LoVo (cell line): ENCODE data around the gene AP3B1.

Source experiments
- DNase-seq: peaks from one replicate; pipeline ENCODE4 v3.0.0-alpha.2; 2016; ENCODE audit warnings: low spot score

Gene AP3B1

GRCh38 chr5:78294248-78295034 lies at the start of gene AP3B1:
TSS of gene AP3B1 (minus strand) at chr5:78294698. CDS start at chr5:78294579, 119 bp downstream.
- DNase-seq: peak; percentile 100

- no peak for DNase-seq
These were observed 46.9 kb upstream of the AP3B1 start for GRCh38 chr5:78341440-78341839.

GRCh38 chr5:78339617-78340436 lies 45.3 kb upstream of the AP3B1 start:
- DNase-seq: no peak

- no peak for DNase-seq
These were observed 42.2 kb upstream of the AP3B1 start for GRCh38 chr5:78336698-78337097.

GRCh38 chr5:78335976-78336375 lies 41.5 kb upstream of the AP3B1 start:
- DNase-seq: no peak

- no peak for DNase-seq
These were observed 40.3 kb upstream of the AP3B1 start for GRCh38 chr5:78334811-78335210.

- no peak for DNase-seq
These were observed 37.1 kb upstream of the AP3B1 start for GRCh38 chr5:78331523-78332080.

GRCh38 chr5:78328585-78329173 lies 34.2 kb upstream of the AP3B1 start:
- no peak for DNase-seq

GRCh38 chr5:78327761-78328510 lies 33.4 kb upstream of the AP3B1 start:
- no peak for DNase-seq

GRCh38 chr5:78326930-78327329 lies 32.4 kb upstream of the AP3B1 start:
- no peak for DNase-seq

GRCh38 chr5:78323241-78323640 lies 28.7 kb upstream of the AP3B1 start:
- no peak for DNase-seq

GRCh38 chr5:78320401-78320800 lies 25.9 kb upstream of the AP3B1 start:
- peak; percentile 15 for DNase-seq

- no peak for DNase-seq
These were observed 23.8 kb upstream of the AP3B1 start for GRCh38 chr5:78318337-78318736.

- DNase-seq: no peak
These were observed 23.0 kb upstream of the AP3B1 start for GRCh38 chr5:78317515-78317914.

GRCh38 chr5:78308703-78309102 lies 14.2 kb upstream of the AP3B1 start:
- DNase-seq: no peak

- peak; percentile 21 for DNase-seq
These were observed 6.1 kb upstream of the AP3B1 start for GRCh38 chr5:78300464-78301045.

- peak; percentile 70 for DNase-seq
These were observed 800 bp upstream of the AP3B1 start for GRCh38 chr5:78295035-78295961.

GRCh38 chr5:78293851-78294247 lies 649 bp downstream of the AP3B1 start:
- DNase-seq: no peak

- DNase-seq: no peak
These were observed 2.8 kb downstream of the AP3B1 start for GRCh38 chr5:78291687-78292086.

GRCh38 chr5:78289911-78290310 lies 4.6 kb downstream of the AP3B1 start:
- no peak for DNase-seq
